GM10248 (cell line): Measurements from ENCODE around the gene IL3.

Source experiments
- CTCF ChIA-PET: fragments of 300-600 bp; sonication (Branson Sonifier 250); formaldehyde crosslinking; extraction: SDS; loops from one replicate; lab custom pipeline; 2021; ENCODE audit warnings: antibody characterized with exemption; lab: Yijun Ruan, JAX
- POLR2A ChIA-PET: fragments of 350-650 bp; sonication (Branson Sonifier 250); formaldehyde crosslinking; extraction: SDS; loops from one replicate; lab custom pipeline; 2020; ENCODE audit warnings: antibody characterized with exemption; lab: Yijun Ruan, JAX
- DNase-seq: peaks from one replicate; pipeline ENCODE4 v3.0.0; 2012; ENCODE audit errors: extremely low spot score
- TF ChIP-seq, protein P1 (sequence below): IDR thresholded peaks from 2 replicates; pipeline ENCODE4 v1.5.1; 2012; ENCODE audit warnings: mild to moderate bottlenecking, low read depth; ENCODE audit errors: extremely low read depth, missing control alignments, control extremely low read depth

The IL3 gene, protein sequence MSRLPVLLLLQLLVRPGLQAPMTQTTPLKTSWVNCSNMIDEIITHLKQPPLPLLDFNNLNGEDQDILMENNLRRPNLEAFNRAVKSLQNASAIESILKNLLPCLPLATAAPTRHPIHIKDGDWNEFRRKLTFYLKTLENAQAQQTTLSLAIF

DNA sequence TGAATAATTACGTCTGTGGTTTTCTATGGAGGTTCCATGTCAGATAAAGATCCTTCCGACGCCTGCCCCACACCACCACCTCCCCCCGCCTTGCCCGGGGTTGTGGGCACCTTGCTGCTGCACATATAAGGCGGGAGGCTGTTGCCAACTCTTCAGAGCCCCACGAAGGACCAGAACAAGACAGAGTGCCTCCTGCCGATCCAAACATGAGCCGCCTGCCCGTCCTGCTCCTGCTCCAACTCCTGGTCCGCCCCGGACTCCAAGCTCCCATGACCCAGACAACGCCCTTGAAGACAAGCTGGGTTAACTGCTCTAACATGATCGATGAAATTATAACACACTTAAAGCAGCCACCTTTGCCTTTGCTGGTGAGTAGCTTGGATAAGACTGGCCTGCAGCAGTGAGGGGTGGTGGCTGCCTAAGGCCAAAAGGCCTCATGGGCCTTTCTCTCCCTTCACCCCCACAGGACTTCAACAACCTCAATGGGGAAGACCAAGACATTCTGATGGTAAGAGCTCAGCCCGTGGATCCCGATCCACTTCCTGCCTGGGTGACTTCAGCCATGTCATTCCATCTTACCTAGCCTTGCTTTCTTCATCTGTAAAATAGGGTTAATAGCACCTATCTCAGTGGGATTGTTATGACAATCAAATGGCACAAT is at the start of gene IL3:
TSS of gene IL3 (plus strand) at position 155 of the 661 bp plus-strand sequence. CDS start at position 207, 52 bp downstream.
- TF ChIP-seq, protein P1, sequence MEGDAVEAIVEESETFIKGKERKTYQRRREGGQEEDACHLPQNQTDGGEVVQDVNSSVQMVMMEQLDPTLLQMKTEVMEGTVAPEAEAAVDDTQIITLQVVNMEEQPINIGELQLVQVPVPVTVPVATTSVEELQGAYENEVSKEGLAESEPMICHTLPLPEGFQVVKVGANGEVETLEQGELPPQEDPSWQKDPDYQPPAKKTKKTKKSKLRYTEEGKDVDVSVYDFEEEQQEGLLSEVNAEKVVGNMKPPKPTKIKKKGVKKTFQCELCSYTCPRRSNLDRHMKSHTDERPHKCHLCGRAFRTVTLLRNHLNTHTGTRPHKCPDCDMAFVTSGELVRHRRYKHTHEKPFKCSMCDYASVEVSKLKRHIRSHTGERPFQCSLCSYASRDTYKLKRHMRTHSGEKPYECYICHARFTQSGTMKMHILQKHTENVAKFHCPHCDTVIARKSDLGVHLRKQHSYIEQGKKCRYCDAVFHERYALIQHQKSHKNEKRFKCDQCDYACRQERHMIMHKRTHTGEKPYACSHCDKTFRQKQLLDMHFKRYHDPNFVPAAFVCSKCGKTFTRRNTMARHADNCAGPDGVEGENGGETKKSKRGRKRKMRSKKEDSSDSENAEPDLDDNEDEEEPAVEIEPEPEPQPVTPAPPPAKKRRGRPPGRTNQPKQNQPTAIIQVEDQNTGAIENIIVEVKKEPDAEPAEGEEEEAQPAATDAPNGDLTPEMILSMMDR, result no peak
- ChIA-PET POLR2A (no interaction called here), CTCF (interaction anchor here (1.0 to 8.5 kb wide), 8 partner anchors 6 to 637 kb away, joined by 3 to 105 read pairs (median 14); no protein-coding TSS in a partner anchor)
- DNase-seq, result no peak

DNA sequence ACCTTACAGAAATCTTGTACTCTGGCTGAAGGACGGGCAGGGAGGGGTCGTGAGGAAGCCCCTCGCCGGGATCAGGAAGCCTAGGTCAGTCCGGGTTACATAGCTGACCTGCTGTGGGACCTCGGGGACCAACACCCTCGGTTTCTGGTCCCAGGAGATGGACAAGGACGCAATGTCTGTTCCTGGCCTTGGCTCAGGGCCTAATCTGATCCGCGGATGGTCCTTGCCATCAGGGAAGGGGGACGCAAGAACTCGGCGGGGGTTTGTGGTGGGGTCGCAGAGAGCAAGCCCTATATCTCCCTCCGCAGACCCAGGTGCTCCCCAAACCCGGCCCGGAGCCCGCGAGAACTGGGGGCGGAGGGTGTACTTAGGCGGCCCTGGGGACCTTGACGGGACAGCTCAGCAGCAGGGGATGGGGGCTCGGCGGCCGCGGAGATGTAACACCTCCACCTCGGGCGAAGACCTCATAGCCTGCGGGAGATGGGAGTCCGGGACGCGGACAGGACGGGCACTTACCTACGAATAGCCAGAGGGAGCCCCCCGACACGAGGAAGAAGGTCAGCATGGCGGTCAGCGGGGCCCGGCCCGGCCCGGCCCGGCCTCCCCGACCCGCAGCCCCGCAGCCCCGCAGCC is 49.4 kb upstream of the IL3 start:
- TF ChIP-seq, protein P1, result no peak
- no peak for DNase-seq
- POLR2A ChIA-PET, result no interaction called here
- CTCF ChIA-PET, result interaction anchor here (0.9 to 9.2 kb wide), 6 partner anchors 10 to 588 kb away, joined by 3 to 191 read pairs (median 4); no protein-coding TSS in a partner anchor

DNA sequence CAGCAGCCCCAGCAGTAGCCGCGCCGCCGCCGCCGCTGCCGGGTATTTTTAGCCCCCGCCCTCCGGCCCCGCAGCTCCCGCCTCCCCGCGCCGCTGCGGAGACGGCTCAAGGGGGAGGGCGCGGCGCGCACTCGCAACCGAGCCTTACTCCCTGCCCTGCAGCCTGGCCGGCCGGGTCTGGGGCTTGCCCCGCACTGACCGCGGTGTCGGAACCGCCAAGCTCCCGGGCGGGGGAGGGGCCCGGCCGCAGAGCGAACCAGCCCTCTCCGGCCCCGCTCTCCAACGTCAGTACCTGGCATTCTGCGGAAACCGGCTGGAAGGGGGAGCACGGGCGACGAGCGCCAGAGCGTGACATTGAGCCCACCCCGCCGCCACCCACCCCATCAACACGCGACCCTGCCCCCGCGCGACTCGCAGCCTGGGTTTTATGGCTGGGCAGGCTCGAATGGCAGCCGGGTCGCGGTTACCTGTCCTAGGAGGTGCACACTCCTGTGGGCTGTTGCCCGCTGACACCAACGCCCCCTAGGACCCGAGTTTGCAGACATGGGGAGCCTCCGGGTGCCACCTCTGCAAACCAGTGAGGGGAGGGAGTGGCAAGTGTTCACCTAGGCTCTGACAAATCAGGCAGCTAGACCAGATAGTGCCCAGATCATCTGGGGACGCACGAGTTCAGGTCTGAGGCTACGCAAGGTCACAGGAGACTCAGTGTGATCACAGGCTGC is 48.7 kb upstream of the IL3 start, which contains the start of gene ACSL6:
TSS of gene ACSL6 (minus strand) at position 37 of the 722 bp plus-strand sequence. CDS start 105 bp downstream, outside the sequence.
- CTCF ChIA-PET, result interaction anchor here (0.9 to 9.2 kb wide), 4 partner anchors 51 to 589 kb away, joined by 3 to 191 read pairs (median 36); no protein-coding TSS in a partner anchor
- POLR2A ChIA-PET, result no interaction called here
- no peak for DNase-seq

DNA sequence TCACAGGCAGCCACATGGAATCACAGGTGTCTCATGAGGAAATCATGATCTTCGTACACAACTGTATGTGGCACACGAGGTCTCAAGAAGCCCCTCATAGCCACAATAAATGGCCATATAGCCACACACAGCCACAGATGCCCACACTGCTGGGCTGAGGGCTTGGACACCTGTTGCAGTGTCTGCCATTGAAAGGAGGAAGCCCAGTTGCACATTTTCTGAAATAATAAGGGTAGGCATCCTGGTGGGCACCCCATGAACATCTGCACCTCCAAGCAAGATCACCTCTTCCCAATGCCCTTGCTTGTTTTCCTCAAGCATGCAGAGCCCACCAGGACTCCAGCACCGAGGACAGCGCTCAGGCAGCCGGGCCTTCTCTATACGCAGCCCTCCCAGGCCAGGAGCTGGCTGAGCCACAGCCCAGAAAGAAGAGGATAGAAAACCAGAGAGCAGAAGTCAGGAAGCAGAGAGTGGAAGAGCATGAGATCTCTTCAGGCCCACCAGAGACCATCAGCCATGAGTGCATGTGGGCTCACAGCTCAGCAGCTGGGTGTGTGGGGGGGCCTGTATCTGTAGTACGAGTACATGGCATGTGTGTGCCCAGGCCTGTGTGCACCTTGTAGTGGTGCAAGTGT is 48.0 kb upstream of the IL3 start:
- ChIA-PET POLR2A (no interaction called here), CTCF (interaction anchor here (9.2 kb wide), 1 partner anchor 423 kb away, joined by 191 read pairs; no protein-coding TSS in a partner anchor)
- TF ChIP-seq, protein P1, result no peak
- no peak for DNase-seq

More for the DNA sequence above, 48.7 kb upstream of the IL3 start, which contains the start of gene ACSL6:
- TF ChIP-seq, protein P1, result no peak

DNA sequence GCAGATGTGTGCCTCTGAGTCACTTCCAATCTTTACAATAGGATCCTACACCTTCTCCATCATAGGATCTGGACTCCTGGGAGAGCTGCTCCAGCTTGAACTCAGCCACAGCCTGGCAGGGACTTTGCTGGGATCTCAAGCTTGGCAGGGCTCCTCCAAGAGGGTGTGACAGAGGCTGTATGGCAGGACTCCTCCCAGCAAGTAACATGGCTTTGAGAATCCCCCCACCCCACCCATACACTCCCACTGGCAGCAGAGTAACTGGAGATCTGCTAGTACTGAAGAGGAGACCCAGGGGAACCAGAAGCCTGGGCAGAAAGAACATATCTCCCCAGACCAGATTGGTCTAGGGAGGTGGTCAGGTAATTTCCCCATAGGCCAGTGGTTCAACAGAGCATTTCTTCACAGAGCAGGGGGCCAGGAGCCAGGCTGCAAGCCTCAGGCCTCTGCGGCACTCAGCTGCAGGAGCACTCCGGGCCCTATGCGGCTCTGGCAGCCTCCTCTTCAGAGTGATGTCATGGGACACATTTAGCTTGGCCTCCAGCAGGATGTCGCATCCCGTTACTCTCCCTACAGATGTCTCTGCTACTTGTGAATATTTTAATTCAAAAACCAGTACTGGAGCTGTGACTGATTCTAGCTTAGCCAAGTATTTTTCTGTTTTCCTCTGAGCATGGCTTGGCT is 47.3 kb upstream of the IL3 start:
- TF ChIP-seq, protein P1, result no peak
- ChIA-PET POLR2A (no interaction called here), CTCF (interaction anchor here (9.2 kb wide), 1 partner anchor 424 kb away, joined by 191 read pairs; no protein-coding TSS in a partner anchor)
- no peak for DNase-seq
